SK-N-SH treated with all-trans-retinoic acid at 6 μM for 48 hours (cell line): Measurements from ENCODE around the gene PRR23A.

Experiments
- ATAC-seq: fragments of 200-7000 bp; cut with Tn5 transposase; 3 replicates; pipeline ENCODE4 v1.9.1; 2020; ENCODE audit warnings: mild to moderate bottlenecking, moderate library complexity
- ARNTL ChIP-seq: fragments of 450-650 bp; formaldehyde crosslinking; IDR thresholded peaks from 2 replicates; pipeline ENCODE4 v1.5.0; 2020; ENCODE audit warnings: low read depth, mild to moderate bottlenecking, moderate library complexity, borderline replicate concordance
- BACH2 ChIP-seq: fragments of 250-450 bp; sonication (Bioruptor Pico); IDR thresholded peaks from 2 replicates; pipeline ENCODE4 v1.9.0; 2021; ENCODE audit warnings: mild to moderate bottlenecking, borderline replicate concordance
- CSDC2 ChIP-seq: fragments of 250-450 bp; sonication (Bioruptor Pico); IDR thresholded peaks from 2 replicates; pipeline ENCODE4 v1.5.0; 2020; ENCODE audit warnings: mild to moderate bottlenecking, moderate library complexity
- ESRRG ChIP-seq: fragments of 250-450 bp; sonication (Bioruptor Pico); IDR thresholded peaks from 2 replicates; pipeline ENCODE4 v1.6.1; 2021; ENCODE audit warnings: mild to moderate bottlenecking
- GLIS3 ChIP-seq: fragments of 250-450 bp; sonication (Bioruptor Pico); IDR thresholded peaks from 2 replicates; pipeline ENCODE4 v1.5.0; 2020; ENCODE audit warnings: mild to moderate bottlenecking, moderate library complexity
- ISL1 ChIP-seq: fragments of 250-450 bp; sonication (Bioruptor Pico); IDR thresholded peaks from 2 replicates; pipeline ENCODE4 v2.1.2; 2022; ENCODE audit warnings: mild to moderate bottlenecking, moderate library complexity
- PPARA ChIP-seq: fragments of 250-450 bp; sonication (Bioruptor Pico); IDR thresholded peaks from 2 replicates; pipeline ENCODE4 v1.5.0; 2020; ENCODE audit warnings: mild to moderate bottlenecking, borderline replicate concordance
- RARB ChIP-seq: fragments of 250-450 bp; sonication (Bioruptor Pico); IDR thresholded peaks from 2 replicates; pipeline ENCODE4 v1.8.0; 2021; ENCODE audit warnings: mild to moderate bottlenecking, moderate library complexity
- TCF4 ChIP-seq: fragments of 250-450 bp; sonication (Bioruptor Pico); IDR thresholded peaks from 2 replicates; pipeline ENCODE4 v1.8.0; 2021; ENCODE audit warnings: mild to moderate bottlenecking, moderate library complexity, borderline replicate concordance
- TOX ChIP-seq: fragments of 250-450 bp; sonication (Bioruptor Pico); IDR thresholded peaks from 2 replicates; pipeline ENCODE4 v1.8.0; 2021; ENCODE audit warnings: mild to moderate bottlenecking, moderate library complexity, borderline replicate concordance
- ZC3H10 ChIP-seq: fragments of 250-450 bp; sonication (Bioruptor Pico); IDR thresholded peaks from 2 replicates; pipeline ENCODE4 v1.5.1; 2021; ENCODE audit warnings: mild to moderate bottlenecking, moderate library complexity
- ZFP3 ChIP-seq: fragments of 250-450 bp; sonication (Bioruptor Pico); IDR thresholded peaks from 2 replicates; pipeline ENCODE4 v1.5.0; 2020; ENCODE audit warnings: mild to moderate bottlenecking, moderate library complexity
- ZFP30 ChIP-seq: fragments of 450-650 bp; formaldehyde crosslinking; IDR thresholded peaks from 2 replicates; pipeline ENCODE4 v1.5.0; 2022; ENCODE audit warnings: mild to moderate bottlenecking, moderate library complexity
- ZNF565 ChIP-seq: fragments of 450-650 bp; formaldehyde crosslinking; conservative IDR thresholded peaks from 2 replicates; pipeline ENCODE4 v1.5.0; 2020; ENCODE audit warnings: low read depth, mild to moderate bottlenecking, moderate library complexity
- ZNF70 ChIP-seq: fragments of 450-650 bp; formaldehyde crosslinking; IDR thresholded peaks from 2 replicates; pipeline ENCODE4 v1.5.0; 2020; ENCODE audit warnings: mild to moderate bottlenecking, moderate library complexity
- ZNF8 ChIP-seq: fragments of 450-650 bp; formaldehyde crosslinking; IDR thresholded peaks from 2 replicates; pipeline ENCODE4 v1.5.0; 2020; ENCODE audit warnings: mild to moderate bottlenecking, moderate library complexity
- TF ChIP-seq, protein P1 (sequence below): fragments of 250-450 bp; sonication (Bioruptor Pico); IDR thresholded peaks from 2 replicates; pipeline ENCODE4 v1.5.0; 2020; ENCODE audit warnings: mild to moderate bottlenecking, moderate library complexity
- TF ChIP-seq, protein P2 (sequence below): fragments of 250-450 bp; sonication (Bioruptor Pico); IDR thresholded peaks from 2 replicates; pipeline ENCODE4 v1.8.0; 2020; ENCODE audit warnings: mild to moderate bottlenecking, moderate library complexity, borderline replicate concordance
- TF ChIP-seq, protein P3 (sequence below): fragments of 250-450 bp; sonication (Bioruptor Pico); IDR thresholded peaks from 2 replicates; pipeline ENCODE4 v1.5.1; 2020; ENCODE audit warnings: low read depth, mild to moderate bottlenecking, moderate library complexity
- TF ChIP-seq, protein P4 (sequence below): fragments of 250-450 bp; sonication (Bioruptor Pico); IDR thresholded peaks from 2 replicates; pipeline ENCODE4 v1.5.1; 2021; ENCODE audit warnings: mild to moderate bottlenecking, moderate library complexity

The PRR23A gene

DNA sequence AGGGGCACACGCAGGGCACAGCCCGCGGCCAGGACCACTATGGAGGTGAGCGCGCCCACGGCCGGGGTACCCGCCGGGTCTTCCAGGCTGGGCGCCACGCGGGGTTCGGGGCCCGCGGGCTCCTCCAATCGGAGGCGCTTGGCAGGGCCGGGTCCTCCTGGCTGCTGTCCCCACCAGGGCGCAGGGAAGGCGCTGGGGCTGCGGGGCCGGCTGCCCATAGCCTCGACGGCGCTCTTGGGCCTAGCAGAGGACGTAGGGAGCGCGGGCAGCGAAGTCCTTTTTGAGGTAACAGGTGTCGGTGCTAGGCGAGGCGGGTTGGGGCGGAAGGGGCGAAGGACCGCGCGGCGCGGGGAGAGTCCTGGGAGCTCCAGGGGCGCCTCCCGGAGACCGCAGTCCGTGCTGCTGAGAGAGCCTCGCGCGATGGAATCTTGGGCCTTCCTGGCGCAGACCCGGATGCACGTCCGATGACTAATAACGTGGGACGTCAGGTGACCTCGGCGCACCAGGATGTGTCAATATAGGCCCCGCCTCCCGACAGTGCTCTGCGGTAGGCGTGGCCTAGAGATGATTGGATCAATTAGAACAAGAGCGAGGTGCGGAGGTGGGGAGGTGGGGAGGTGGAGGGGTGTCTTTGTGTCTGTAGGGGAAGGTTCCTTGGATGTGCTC, at the start of gene PRR23A:
Gene PRR23A (minus strand): TSS at position 218 of the 666 bp plus-strand sequence. CDS start 0 bp downstream, at position 218.
- ATAC-seq: no peak
- TF ChIP-seq, protein P1, sequence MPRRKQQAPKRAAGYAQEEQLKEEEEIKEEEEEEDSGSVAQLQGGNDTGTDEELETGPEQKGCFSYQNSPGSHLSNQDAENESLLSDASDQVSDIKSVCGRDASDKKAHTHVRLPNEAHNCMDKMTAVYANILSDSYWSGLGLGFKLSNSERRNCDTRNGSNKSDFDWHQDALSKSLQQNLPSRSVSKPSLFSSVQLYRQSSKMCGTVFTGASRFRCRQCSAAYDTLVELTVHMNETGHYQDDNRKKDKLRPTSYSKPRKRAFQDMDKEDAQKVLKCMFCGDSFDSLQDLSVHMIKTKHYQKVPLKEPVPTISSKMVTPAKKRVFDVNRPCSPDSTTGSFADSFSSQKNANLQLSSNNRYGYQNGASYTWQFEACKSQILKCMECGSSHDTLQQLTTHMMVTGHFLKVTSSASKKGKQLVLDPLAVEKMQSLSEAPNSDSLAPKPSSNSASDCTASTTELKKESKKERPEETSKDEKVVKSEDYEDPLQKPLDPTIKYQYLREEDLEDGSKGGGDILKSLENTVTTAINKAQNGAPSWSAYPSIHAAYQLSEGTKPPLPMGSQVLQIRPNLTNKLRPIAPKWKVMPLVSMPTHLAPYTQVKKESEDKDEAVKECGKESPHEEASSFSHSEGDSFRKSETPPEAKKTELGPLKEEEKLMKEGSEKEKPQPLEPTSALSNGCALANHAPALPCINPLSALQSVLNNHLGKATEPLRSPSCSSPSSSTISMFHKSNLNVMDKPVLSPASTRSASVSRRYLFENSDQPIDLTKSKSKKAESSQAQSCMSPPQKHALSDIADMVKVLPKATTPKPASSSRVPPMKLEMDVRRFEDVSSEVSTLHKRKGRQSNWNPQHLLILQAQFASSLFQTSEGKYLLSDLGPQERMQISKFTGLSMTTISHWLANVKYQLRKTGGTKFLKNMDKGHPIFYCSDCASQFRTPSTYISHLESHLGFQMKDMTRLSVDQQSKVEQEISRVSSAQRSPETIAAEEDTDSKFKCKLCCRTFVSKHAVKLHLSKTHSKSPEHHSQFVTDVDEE (CRISPR knock-in tag): no peak
- TF ChIP-seq TCF4 (CRISPR knock-in tag) (no peak), CSDC2 (CRISPR knock-in tag) (no peak), ISL1 (no peak), GLIS3 (CRISPR knock-in tag) (no peak), ZNF70 (CRISPR knock-in tag) (no peak), ESRRG (no peak), BACH2 (no peak), ZFP30 (CRISPR knock-in tag) (no peak), ZFP3 (CRISPR knock-in tag) (no peak), TOX (CRISPR knock-in tag) (no peak)
- TF ChIP-seq, all 23 proteins: peak for 0

DNA sequence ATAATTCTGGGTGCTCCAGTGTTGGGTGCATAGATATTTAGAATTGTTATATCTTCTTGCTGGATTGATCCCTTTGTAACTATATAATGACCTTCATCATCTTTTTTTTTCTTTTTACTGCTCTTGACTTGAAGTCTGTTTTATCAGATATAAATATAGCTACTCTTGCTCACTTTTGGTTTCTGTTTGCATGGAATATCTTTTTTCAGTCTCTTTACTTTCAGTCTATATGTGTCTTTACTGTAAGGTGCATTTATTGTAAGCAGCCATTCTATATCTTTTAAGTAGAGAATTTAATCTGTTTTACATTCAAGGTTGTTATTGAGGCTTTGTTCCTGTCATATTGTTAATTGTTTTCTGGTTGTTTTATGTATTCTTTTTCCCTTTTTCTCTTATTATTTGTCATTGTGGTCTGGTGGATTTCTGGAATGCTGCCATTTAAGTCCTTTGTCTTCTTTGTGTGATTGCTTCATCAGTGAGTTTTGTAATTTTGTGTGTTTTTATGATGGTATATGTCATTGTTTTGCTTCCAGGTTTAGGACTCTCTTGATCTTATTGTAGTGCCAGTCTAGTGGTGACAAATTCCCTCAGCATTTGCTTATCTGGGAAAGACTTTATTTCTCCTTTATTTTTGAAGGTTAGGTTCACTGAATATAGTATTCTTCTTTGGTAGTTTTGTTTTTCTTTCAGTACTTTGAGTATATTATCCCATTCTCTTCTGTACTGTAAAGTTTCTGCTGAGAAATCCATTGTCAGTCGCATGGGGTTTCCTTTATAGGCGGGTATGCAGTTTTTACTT, 46.9 kb upstream of the PRR23A start:
- TF ChIP-seq, protein P2, sequence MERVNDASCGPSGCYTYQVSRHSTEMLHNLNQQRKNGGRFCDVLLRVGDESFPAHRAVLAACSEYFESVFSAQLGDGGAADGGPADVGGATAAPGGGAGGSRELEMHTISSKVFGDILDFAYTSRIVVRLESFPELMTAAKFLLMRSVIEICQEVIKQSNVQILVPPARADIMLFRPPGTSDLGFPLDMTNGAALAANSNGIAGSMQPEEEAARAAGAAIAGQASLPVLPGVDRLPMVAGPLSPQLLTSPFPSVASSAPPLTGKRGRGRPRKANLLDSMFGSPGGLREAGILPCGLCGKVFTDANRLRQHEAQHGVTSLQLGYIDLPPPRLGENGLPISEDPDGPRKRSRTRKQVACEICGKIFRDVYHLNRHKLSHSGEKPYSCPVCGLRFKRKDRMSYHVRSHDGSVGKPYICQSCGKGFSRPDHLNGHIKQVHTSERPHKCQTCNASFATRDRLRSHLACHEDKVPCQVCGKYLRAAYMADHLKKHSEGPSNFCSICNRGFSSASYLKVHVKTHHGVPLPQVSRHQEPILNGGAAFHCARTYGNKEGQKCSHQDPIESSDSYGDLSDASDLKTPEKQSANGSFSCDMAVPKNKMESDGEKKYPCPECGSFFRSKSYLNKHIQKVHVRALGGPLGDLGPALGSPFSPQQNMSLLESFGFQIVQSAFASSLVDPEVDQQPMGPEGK (CRISPR knock-in tag): no peak
- no peak for TF ChIP-seq ZNF8 (CRISPR knock-in tag)
- TF ChIP-seq ZC3H10: no peak
- no peak for TF ChIP-seq ZNF70 (CRISPR knock-in tag)
- TF ChIP-seq PPARA (CRISPR knock-in tag): no peak
- TF ChIP-seq ESRRG: no peak
- TF ChIP-seq, protein P1 (CRISPR knock-in tag): no peak
- no peak for TF ChIP-seq CSDC2 (CRISPR knock-in tag)
- no peak for TF ChIP-seq ARNTL (CRISPR knock-in tag)
- TF ChIP-seq BACH2: no peak
- no peak for TF ChIP-seq TOX (CRISPR knock-in tag)
- no peak for ATAC-seq

DNA sequence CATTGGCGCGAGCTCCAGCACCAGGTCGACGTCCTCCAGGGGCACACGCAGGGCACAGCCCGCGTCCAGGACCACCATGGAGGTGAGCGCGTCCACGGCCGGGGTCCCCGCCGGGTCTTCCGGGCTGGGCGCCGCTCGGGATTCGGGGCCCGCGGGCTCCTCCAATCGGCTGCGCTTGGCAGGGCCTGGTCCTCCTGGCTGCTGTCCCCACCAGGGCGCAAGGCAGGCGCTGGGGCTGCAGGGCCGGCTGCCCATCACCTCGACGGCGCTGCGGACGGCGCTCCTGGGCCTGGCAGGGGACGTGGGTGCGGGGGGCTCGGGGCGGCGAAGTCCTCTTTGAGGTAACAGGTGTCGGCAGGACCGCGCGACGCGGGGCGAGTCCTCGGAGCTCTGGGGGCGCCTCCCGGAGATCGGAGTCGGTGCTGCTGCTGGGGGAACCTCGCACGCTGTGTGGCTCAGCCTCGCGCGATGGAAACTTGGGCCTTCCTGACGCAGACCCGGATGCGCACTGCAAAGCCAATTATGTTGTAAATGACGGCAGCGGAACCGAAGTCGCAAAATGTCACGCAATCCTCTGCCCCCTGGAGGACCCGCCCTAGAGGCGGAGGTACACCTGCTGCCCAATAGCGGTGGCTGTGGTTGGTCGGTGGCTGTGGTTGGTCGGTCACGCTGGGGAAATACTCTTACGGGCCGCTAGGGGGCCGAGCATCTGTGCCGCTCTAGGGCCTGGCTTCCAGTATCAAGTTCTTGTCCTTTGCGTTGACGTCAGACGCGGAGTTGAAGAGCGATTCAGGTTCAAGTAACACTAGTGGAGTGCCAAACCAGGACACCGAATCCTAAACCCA, 38.5 kb upstream of the PRR23A start, which contains the start of gene PRR23C:
Gene PRR23C (minus strand): TSS at position 527 of the 845 bp plus-strand sequence. CDS start 272 bp downstream, at position 255.
- no peak for ATAC-seq
- TF ChIP-seq, protein P1 (CRISPR knock-in tag): no peak
- TF ChIP-seq PPARA (CRISPR knock-in tag): no peak
- no peak for TF ChIP-seq ZC3H10
- no peak for TF ChIP-seq ARNTL (CRISPR knock-in tag)
- no peak for TF ChIP-seq RARB (CRISPR knock-in tag)
- no peak for TF ChIP-seq ZNF565
- no peak for TF ChIP-seq TOX (CRISPR knock-in tag)
- no peak for TF ChIP-seq ESRRG
- TF ChIP-seq TCF4 (CRISPR knock-in tag): no peak
- no peak for TF ChIP-seq BACH2
- TF ChIP-seq, protein P3, sequence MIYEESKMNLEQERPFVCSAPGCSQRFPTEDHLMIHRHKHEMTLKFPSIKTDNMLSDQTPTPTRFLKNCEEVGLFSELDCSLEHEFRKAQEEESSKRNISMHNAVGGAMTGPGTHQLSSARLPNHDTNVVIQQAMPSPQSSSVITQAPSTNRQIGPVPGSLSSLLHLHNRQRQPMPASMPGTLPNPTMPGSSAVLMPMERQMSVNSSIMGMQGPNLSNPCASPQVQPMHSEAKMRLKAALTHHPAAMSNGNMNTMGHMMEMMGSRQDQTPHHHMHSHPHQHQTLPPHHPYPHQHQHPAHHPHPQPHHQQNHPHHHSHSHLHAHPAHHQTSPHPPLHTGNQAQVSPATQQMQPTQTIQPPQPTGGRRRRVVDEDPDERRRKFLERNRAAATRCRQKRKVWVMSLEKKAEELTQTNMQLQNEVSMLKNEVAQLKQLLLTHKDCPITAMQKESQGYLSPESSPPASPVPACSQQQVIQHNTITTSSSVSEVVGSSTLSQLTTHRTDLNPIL: no peak
- TF ChIP-seq ZFP3 (CRISPR knock-in tag): no peak
- TF ChIP-seq ZNF8 (CRISPR knock-in tag): no peak
- TF ChIP-seq ZFP30 (CRISPR knock-in tag): no peak
- TF ChIP-seq, protein P4, sequence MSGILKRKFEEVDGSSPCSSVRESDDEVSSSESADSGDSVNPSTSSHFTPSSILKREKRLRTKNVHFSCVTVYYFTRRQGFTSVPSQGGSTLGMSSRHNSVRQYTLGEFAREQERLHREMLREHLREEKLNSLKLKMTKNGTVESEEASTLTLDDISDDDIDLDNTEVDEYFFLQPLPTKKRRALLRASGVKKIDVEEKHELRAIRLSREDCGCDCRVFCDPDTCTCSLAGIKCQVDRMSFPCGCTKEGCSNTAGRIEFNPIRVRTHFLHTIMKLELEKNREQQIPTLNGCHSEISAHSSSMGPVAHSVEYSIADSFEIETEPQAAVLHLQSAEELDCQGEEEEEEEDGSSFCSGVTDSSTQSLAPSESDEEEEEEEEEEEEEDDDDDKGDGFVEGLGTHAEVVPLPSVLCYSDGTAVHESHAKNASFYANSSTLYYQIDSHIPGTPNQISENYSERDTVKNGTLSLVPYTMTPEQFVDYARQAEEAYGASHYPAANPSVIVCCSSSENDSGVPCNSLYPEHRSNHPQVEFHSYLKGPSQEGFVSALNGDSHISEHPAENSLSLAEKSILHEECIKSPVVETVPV: no peak
